GM23338 (cell line): ENCODE data around the gene SMIM35.

Experiments used
- CREB1 ChIP-seq: fragments of 250-450 bp; sonication (Bioruptor Pico); IDR thresholded peaks from 2 replicates; pipeline ENCODE4 v1.5.0; 2020; ENCODE audit warnings: low read depth, mild to moderate bottlenecking, moderate library complexity
- CTCF ChIP-seq, 2 experiments: fragments of 200-600 bp in 1 of 2; sonication (generic) in 1 of 2; conservative IDR thresholded peaks; 2 replicates each; pipeline versions ENCODE4 v1.5.1 to v1.6.1; 2016 to 2017; ENCODE audit warnings: antibody characterized with exemption in 2 of 2, low read depth in 2 of 2, mild to moderate bottlenecking in 2 of 2, moderate library complexity in 1 of 2
- EZH2 ChIP-seq: fragments of 200-600 bp; sonication (generic); IDR thresholded peaks from one replicate; pipeline ENCODE4 v1.8.0; 2017; ENCODE audit warnings: antibody characterized with exemption, mild to moderate bottlenecking, low read depth; ENCODE audit not compliant: unreplicated experiment
- EZH2phosphoT487 ChIP-seq: fragments of 200-600 bp; sonication (generic); IDR thresholded peaks from one replicate; pipeline ENCODE4 v1.8.1; 2018; ENCODE audit warnings: antibody characterized with exemption; ENCODE audit not compliant: unreplicated experiment
- JUNB ChIP-seq: IDR thresholded peaks from one replicate; pipeline ENCODE4 v1.6.1; 2016; ENCODE audit warnings: antibody characterized with exemption; ENCODE audit not compliant: unreplicated experiment
- POLR2AphosphoS5 ChIP-seq: IDR thresholded peaks from 2 replicates; pipeline ENCODE4 v1.6.1; 2016; ENCODE audit warnings: antibody characterized with exemption, low read depth
- ZNF114 ChIP-seq: fragments of 250-450 bp; sonication (Bioruptor Pico); IDR thresholded peaks from 2 replicates; pipeline ENCODE4 v1.5.0; 2020; ENCODE audit warnings: mild to moderate bottlenecking, moderate library complexity
- TF ChIP-seq, protein P1 (sequence below): IDR thresholded peaks from one replicate; pipeline ENCODE4 v1.6.1; 2018; ENCODE audit warnings: antibody characterized with exemption; ENCODE audit not compliant: unreplicated experiment

GRCh38 chr11:118080296-118080695 lies 6.5 kb downstream of the SMIM35 start:
- TF ChIP-seq EZH2phosphoT487 (no peak), CTCF (conservative IDR thresholded peaks at IDR 0.05; ENCODE audit: low read depth in 2 of 2) (no peak), POLR2AphosphoS5 (no peak), EZH2 (no peak), CREB1 (CRISPR knock-in tag) (no peak), JUNB (no peak), ZNF114 (CRISPR knock-in tag) (no peak)
- TF ChIP-seq, protein P1, sequence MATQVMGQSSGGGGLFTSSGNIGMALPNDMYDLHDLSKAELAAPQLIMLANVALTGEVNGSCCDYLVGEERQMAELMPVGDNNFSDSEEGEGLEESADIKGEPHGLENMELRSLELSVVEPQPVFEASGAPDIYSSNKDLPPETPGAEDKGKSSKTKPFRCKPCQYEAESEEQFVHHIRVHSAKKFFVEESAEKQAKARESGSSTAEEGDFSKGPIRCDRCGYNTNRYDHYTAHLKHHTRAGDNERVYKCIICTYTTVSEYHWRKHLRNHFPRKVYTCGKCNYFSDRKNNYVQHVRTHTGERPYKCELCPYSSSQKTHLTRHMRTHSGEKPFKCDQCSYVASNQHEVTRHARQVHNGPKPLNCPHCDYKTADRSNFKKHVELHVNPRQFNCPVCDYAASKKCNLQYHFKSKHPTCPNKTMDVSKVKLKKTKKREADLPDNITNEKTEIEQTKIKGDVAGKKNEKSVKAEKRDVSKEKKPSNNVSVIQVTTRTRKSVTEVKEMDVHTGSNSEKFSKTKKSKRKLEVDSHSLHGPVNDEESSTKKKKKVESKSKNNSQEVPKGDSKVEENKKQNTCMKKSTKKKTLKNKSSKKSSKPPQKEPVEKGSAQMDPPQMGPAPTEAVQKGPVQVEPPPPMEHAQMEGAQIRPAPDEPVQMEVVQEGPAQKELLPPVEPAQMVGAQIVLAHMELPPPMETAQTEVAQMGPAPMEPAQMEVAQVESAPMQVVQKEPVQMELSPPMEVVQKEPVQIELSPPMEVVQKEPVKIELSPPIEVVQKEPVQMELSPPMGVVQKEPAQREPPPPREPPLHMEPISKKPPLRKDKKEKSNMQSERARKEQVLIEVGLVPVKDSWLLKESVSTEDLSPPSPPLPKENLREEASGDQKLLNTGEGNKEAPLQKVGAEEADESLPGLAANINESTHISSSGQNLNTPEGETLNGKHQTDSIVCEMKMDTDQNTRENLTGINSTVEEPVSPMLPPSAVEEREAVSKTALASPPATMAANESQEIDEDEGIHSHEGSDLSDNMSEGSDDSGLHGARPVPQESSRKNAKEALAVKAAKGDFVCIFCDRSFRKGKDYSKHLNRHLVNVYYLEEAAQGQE: no peak
